ENCODE data around the gene MGAT5. TPM values are rescaled to one million over a fixed set of nuclear protein-coding genes. Genes with fewer than 3 reads are reported as not detected.

Gene MGAT5
- total RNA-seq, 1 donor from 2014 or later: 60.3 TPM

GRCh38 chr2:134252092-134252750 is 1.7 kb upstream of the MGAT5 start:
- FAIRE-seq (no peak), DNase-seq (ENCODE audit: low spot score in 2 of 2) (no peak)

GRCh38 chr2:134253117-134253704 is 661 bp upstream of the MGAT5 start:
- DNase-seq (ENCODE audit: low spot score in 2 of 2) (no peak), FAIRE-seq (no peak)

GRCh38 chr2:134254824-134255223 is 952 bp downstream of the MGAT5 start:
- FAIRE-seq (no peak), DNase-seq (ENCODE audit: low spot score in 2 of 2) (no peak)

GRCh38 chr2:134256956-134257355 is 3.1 kb downstream of the MGAT5 start:
- FAIRE-seq (no peak), DNase-seq (ENCODE audit: low spot score in 2 of 2) (no peak)

GRCh38 chr2:134257509-134257908 is 3.6 kb downstream of the MGAT5 start:
- FAIRE-seq: no peak
- DNase-seq (ENCODE audit: low spot score in 2 of 2): no peak

GRCh38 chr2:134257965-134258683 is 4.3 kb downstream of the MGAT5 start:
- no peak for FAIRE-seq
- DNase-seq (ENCODE audit: low spot score in 2 of 2): no peak

GRCh38 chr2:134258684-134259388 is 5.0 kb downstream of the MGAT5 start:
- no peak for FAIRE-seq
- peak; percentile 8 to 22 for DNase-seq (ENCODE audit: low spot score in 2 of 2)

GRCh38 chr2:134259571-134259970 is 5.7 kb downstream of the MGAT5 start:
- no peak for FAIRE-seq
- DNase-seq (ENCODE audit: low spot score in 2 of 2): no peak

- no peak for DNase-seq (ENCODE audit: low spot score in 2 of 2)
- no peak for FAIRE-seq
These were observed 6.1 kb downstream of the MGAT5 start for GRCh38 chr2:134259994-134260393.

GRCh38 chr2:134260713-134261112 is 6.8 kb downstream of the MGAT5 start:
- FAIRE-seq (no peak), DNase-seq (ENCODE audit: low spot score in 2 of 2) (no peak)

GRCh38 chr2:134261398-134262131 is 7.7 kb downstream of the MGAT5 start:
- no peak for FAIRE-seq
- no peak for DNase-seq (ENCODE audit: low spot score in 2 of 2)

GRCh38 chr2:134262684-134263083 is 8.8 kb downstream of the MGAT5 start:
- DNase-seq (ENCODE audit: low spot score in 2 of 2) (no peak), FAIRE-seq (no peak)

- DNase-seq (ENCODE audit: low spot score in 2 of 2): no peak
- no peak for FAIRE-seq
These were observed 14.4 kb downstream of the MGAT5 start for GRCh38 chr2:134268265-134268664.

- FAIRE-seq (no peak), DNase-seq (ENCODE audit: low spot score in 2 of 2) (no peak)
These were observed 15.4 kb downstream of the MGAT5 start for GRCh38 chr2:134269230-134269629.

GRCh38 chr2:134269972-134270735 is 16.3 kb downstream of the MGAT5 start:
- FAIRE-seq: no peak
- no peak for DNase-seq (ENCODE audit: low spot score in 2 of 2)

- FAIRE-seq (no peak), DNase-seq (ENCODE audit: low spot score in 2 of 2) (no peak)
These were observed 17.9 kb downstream of the MGAT5 start for GRCh38 chr2:134271758-134272157.

GRCh38 chr2:134272806-134273205 is 18.9 kb downstream of the MGAT5 start:
- FAIRE-seq (no peak), DNase-seq (ENCODE audit: low spot score in 2 of 2) (no peak)

GRCh38 chr2:134273256-134273983 is 19.5 kb downstream of the MGAT5 start:
- no peak for DNase-seq (ENCODE audit: low spot score in 2 of 2)

GRCh38 chr2:134274121-134274520 is 20.2 kb downstream of the MGAT5 start:
- no peak for DNase-seq (ENCODE audit: low spot score in 2 of 2)
- no peak for FAIRE-seq

More at GRCh38 chr2:134273256-134273983, 19.5 kb downstream of the MGAT5 start:
- no peak for FAIRE-seq
